ENCODE data around the gene PSG2.
"Not testable (repeated sequence)": the region's sequence is repeated elsewhere in the genome, so short reads cannot be mapped to it uniquely, and the experiment has no call there.

PSG2 gene

DNA sequence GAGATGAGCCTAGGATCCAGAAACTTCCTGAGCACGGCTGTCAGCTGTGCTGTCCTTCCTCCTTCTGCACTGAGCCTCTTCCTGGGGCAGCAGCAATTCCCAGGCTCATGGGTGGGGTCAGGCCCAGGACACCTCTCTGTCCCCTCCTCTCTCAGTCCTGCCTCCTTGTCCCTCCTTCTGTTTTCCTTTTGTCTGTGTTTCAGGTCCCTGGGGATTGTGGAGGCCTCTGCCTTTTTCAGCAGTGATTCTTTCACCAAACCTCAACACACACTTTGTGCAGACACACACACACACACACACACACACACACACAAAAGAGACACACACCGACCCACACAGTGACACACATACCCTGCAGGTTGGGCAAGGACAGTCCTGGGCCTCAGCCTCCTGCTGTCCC, at the start of gene PSG2:
PSG2 (minus strand) TSS at position 101 of the 400 bp plus-strand sequence. CDS start 132 bp downstream, outside the sequence.
- DNase-seq, result not testable (repeated sequence)

DNA sequence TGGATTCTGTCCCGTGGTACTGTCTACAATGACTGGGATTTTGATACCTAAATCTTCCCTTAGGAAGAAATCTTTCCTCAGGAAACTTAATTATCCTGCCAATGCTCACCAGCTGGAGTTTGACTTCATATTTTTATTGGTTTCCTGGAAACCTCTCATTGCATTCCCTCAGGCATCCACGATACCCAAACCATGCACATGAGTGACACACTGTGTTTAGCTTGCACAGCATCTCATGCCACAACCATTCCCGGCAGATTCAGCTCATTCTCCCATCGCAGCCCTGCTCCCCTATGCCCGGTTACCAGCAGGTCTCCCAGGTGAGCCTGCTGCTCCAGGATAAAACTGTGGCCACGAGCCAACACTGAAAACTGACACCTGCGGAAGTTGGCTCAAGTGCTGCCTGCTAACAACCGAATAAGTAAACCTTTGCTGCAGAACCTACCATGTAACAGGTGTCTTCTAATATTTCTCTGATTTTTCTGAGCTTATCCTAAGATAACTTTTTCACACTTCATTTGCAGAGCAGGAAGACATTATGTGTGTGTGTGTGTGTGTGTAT, 48.9 kb upstream of the PSG2 start:
- DNase-seq, result not testable (repeated sequence)

DNA sequence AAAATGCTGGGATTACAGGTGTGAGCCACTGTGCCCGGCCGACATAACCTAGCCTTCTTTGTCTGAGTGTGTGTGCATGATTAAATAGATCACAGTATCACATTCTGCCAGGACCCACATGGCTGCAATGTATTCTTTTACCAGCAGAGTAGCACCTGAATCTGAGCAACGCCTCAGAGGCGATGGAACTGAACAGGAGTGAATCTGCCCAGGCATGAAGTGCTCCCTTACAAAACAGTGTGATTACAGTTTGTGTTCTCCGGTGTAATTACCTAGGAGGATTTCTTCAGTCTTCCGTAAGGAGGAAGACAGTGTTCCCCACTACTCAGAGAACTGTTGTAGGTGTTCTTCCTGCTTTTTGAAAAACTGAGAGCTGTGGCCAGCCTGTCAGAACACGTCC, 46.7 kb upstream of the PSG2 start:
- not testable (repeated sequence) for DNase-seq

DNA sequence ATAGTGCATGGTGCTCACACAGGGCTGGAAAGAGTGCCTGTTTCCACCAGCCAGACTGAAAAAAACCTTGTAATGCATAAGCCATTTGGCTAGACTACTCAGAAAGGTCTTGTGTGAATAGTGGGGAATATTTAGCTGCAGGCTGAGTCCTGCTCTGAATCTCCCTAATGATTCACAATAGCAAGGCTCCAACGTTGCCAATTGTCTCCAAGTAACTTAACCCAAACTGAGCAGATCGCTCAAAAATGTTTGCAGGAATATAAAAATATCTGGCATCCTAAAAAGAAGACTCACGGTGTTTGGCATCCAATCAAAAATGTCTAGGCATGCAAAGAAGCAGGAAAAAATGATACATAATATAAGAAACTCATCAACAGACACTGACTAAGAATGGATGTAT, 44.8 kb upstream of the PSG2 start:
- DNase-seq, result not testable (repeated sequence)

DNA sequence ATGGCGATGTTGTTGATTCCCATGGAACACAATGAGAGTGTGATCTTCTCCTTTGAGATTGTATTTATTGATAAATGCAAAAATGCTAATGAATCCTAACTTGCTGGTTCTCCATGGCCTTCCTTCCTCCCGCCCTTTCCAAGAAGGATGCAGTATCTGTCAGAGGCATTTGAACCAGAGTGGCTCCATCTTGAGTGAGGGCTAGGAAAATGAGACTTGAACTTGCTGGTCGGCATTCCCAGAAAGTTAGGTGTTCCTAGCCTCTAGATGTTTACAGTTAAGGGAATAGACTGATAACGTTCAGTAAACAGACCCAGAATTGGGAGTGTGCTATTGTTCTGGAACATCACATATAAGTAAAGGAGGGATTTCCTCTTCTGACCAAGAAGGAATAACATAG, 44.2 kb upstream of the PSG2 start:
- no peak for DNase-seq

DNA sequence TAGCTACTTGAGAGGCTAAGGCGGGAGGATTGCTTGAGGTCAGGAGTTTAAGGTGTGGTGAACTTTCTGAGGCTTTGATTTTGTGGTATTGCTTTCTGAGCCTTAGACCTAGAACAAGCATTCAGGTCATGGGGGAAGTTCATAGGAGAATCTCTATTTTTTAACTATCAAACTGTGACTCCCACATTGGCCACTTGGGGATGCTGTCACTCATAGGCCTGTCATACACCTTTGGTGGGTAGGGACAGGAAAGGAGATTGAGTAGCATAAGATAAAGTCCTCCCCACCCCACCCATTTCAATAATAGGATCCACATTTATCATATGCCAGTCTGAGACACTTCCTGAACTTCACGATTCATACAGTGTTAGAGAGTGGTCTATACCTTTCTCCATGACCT, 41.9 kb upstream of the PSG2 start:
- DNase-seq, result no peak

DNA sequence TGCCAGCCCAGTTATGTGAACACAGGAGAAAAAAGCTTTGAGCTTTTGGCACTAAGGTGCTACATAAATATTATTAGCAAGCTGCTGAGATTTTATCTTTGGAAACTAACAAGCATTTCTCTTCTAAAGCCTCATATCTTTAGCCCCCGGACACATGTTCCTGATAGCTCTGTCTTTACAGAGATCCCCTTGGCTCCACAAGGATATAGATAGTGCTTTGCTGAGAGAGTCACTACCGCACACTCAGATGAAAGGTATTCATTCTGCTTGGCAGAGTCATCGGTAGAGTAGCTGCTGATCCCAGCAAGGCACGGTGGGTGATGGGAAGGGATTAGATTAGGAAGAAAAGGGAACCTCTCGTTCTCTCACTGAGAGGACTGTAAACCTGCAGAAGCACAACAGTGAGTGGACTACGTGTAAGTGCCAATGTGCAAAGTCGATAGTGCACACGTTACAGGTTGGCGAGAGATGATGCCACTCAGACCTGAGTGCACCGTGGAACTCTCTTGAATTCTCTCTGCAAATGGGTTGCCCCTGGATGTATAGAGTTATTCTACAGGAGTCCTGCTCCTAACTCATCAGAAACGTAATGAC, 38.0 kb upstream of the PSG2 start:
- not testable (repeated sequence) for DNase-seq

DNA sequence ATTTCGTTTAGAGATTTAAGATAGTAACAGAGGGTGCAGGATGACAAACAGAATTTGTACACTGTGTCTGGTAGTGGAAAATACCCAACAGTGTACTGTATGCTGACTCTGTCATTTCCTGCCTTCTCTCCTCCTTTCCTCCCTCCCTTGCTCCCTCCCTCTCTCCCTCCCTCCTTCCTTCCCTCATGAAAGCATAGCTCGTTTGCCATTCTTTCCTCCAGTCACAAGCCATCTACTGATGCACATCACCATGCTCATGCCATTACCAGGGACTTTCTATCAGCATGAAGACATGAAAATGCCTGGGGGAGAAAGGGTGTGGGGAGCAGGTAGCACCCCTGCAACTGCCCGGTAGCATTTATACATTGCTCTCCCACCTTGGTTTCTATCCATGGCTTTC, 37.0 kb upstream of the PSG2 start:
- not testable (repeated sequence) for DNase-seq

DNA sequence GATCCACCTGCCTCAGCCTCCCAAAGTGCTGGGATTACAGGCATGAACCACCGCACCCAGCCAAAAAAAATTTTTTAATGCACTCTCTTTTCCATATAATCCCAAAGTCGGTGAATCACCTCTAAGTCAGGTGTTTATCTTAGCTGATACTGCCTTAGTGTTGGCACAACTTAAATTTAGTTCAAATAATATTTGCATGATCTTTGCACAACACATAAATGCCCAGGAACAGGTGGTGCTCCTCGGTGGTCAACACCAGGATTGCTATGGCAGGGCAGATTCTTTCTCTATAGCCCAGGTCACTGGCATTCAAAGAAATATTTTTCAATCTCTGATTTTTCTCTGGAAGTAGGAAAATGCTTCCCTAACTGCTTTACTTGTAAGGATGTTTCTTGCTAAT, 33.9 kb upstream of the PSG2 start:
- DNase-seq, result not testable (repeated sequence)

DNA sequence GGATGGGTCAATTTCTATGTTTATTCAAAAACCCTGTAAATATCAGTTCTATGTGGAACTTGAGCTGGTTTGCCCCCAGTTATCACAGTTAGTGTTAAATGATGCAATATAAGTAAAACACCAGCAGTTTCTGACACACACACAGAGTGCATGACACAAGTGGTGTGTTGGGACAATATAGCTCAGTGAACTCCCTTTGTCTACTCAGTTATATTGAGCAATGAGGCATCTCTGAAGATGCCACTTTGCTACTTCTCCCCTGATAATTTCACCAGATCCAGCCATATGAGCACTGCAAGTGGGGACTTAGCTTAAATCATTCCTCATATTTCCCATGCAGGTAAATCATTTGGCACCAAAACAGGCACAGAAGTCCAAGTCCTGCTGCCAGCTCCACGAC, 33.0 kb upstream of the PSG2 start:
- not testable (repeated sequence) for DNase-seq

DNA sequence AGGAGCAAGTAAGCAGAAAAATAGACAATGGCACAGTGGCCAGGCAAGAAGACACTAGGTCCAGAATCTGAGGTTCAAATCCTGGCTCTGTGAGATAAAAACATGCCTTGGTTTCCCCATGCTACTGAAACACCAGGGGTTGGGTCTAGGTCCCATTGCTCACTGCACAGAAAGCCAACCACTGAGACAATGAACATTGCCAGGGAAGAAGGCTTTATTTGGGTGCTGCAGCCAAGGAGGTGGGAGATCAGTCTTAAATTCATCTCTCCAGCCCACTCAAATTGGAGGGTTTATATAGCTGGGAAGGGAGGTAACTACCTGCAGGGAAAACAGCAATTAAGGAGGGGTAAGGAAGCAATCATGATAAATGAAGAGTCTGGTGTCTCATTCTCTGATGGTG, 32.6 kb upstream of the PSG2 start:
- DNase-seq, result not testable (repeated sequence)

DNA sequence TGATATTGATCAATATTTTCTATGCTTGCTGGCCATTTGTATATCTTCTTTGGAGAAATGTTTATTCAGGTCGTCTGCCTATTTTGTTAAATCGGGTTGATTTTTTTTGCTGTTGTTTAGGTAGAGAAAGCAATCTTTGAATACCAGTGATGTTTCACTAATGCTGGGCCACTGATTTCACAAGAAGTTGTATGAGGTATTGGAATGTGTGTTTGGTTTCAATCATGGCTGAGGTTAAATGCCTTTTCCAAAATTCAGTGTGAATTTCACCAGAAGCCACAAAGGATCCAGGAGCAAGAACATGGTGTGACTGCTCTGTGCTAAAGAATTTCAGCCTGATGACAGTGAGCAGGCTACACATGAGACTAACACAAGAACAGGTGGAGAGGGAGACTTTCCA, 32.1 kb upstream of the PSG2 start:
- DNase-seq, result not testable (repeated sequence)

DNA sequence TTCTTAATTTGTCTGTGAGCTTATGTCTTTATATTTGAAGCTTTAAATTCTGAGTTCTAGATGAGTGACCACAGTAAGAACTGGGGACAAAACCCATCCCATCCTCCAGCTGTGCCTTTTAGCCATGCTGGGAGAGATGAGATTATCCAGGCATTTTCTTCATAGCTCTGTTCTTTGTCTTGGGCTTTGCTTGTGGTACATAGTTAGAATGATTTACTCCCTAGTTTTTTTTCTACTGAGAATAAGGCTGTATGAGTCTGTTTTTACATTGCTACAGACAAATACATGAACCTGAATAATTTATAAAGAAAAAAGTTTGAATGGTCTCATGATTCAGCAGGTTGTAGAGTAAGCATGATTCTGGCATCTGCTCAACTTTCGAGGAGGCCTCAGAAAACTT, 24.9 kb upstream of the PSG2 start:
- DNase-seq, result not testable (repeated sequence)

DNA sequence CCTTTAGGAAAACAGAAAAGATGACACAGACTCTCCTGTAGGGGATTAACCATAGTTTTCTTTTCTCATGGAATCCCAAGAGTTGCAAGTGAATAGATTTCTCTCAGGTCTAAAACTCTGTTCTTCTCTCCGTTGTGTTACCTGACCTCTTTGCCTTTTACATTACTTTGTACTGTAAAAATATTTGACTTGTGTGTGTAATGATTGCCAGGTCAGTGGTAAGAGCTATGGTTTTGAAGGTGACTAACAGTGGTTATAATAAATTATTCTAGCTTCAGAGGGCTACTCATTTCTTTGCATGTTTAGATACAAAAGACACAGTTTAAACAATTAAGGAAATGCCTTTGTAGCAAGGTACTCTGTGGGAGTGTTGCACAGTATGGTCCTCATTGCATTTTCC, 23.0 kb upstream of the PSG2 start:
- no peak for DNase-seq

DNA sequence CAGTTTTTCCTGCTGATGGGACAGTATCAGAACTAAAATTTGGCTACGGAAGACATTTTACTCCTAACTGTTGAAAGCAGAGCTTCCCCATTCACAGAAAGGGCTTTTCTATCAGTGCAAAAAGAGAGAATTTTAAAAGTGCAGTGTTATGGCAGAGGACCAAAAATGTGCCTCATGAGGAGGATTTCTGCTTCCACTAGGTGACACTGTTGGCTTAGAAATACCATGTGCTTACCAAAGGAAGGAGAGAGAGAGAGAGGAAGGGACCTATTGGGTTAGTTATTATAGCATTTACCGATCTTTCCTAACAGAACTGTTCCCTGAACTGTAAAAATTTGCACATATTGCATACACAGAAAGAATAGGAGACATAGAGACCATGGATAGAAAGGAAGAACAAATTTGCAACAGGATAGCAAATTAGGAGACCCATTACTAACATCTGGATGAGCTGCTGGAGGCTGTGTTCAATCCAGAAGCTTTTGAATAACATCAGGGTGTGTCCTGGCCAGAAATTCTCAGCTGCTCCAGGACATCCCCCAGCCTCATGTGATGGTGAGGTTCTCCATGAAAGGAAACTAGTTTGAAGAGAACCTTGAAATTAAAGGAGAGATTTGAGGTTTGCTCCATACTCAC, 21.8 kb upstream of the PSG2 start:
- DNase-seq, result not testable (repeated sequence)

DNA sequence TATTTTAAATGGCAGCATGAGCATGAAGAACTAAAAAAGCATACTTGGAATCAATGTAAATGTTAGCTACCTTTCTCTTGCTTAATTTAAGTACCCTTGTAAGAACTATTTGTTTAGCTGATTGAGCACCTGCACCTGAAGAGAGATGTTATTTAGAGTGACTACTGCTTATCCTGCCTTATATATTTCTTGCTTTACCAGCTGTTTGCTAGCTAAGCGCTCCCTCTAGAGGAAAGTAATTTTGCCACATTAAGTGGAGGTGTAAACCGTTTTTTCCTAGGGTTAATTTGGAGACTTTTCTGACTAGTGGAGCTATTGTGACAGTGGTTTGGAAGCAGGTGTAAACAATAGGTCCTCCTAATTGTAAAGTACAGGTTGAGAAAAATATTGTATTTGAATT, 19.4 kb upstream of the PSG2 start:
- DNase-seq, result no peak

DNA sequence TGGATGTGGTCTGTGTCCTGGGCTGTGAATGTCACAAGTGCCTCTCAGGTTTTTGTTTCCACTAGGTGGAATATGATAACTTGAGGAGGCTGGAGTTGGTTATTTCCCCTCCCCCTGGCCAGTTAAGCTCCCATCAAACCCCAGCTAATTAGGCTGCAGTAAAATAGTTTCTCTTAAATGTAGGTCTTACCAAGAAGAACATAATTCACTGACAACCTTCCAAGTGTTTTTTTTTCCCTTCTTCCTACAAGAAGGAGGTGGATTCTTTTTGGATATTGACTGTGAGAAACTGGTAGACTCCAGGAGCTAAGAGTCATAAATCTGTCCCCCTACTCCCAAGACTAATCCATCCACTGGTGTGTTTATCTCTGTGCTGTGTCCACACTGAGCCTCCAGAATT, 15.9 kb upstream of the PSG2 start:
- not testable (repeated sequence) for DNase-seq

DNA sequence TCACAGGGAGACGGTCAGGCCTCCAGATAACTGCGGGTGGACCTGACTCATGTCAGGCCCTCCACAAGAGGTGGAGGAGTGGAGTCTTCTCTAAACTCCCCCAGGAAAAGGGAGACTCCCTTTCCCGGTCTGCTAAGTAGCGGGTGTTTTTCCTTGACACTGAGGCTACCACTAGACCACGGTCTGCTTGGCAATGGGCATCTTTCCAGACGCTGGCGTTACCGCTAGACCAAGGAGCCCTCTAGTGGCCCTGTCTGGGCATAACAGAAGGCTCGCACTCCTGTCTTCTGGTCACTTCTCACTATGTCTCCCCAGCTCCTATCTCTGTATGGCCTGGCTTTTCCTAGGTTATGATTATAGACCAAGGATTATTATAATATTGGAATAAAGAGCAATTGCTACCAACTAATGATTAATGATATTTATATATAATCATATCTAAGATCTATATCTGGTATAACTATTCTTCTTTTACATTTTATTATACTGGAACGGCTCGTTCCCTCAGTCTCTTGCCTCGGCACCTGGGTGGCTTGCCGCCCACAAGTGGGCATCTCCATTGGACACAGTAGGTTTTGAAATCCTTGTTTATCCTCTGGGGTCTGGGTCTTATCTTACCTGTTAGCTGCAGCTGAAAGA, 5.3 kb upstream of the PSG2 start:
- not testable (repeated sequence) for DNase-seq

DNA sequence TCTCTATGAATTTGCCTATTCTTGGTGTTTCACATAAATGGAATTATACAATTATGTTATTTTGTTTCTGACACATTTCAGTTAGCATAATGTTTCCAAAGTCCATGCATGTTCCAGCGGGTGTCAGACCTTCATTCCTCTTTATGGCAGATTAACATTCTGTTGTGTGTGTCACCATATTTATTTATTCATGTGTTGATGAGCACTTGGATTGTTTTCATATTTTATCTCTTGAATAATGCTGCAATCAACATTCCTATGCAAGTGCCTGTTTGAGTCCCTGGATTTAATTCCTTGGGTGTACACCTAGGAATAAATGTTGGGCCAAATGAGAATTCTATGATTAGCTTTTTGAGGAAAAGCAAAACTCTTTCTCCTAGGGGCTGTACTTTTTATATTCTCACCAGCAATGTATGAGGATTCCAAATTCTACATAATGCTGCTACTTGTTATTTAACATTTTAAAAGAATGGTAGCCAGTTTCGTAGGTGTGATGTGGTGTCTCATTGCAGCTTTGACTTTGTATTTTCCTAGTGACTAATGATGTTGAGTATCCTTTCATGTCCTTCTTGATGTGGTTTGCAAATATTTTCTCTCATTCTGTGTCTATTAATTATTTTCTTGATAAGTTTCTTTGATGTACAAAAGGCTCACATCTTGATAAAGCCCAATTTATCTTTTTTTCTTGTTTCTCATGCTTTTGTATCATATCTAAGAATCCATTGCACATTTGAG, 3.5 kb upstream of the PSG2 start:
- not testable (repeated sequence) for DNase-seq

DNA sequence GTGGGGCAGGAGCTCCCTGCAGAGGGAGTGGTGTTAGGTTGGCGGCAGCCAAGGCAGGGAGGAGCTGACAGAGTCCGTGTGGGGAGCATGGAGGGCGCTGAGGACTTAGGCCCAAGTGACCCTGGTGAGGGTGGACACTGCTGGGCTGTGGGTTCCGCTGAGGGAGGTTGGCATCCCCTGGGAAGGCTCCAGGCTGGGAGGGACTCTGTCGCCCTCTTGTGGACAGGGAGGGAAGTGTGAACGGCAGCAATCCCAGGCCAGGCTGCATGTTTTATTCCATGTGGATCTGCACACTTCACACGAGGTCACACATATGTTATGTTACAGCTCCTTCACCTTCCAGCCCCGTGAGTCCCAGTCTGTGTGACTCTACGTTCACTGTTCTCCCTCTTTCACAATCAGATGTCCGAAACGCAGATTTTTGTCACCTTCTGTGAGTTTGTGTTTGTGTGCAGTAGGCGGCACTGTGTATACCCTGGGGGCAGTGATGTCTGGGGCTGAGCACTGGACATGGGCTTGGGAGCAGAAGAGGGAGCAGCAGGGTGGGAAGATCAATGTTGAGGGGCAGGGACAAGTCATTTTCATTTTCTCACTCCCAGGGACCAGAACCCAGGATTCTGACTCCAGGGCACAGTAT, 1.8 kb upstream of the PSG2 start:
- not testable (repeated sequence) for DNase-seq

DNA sequence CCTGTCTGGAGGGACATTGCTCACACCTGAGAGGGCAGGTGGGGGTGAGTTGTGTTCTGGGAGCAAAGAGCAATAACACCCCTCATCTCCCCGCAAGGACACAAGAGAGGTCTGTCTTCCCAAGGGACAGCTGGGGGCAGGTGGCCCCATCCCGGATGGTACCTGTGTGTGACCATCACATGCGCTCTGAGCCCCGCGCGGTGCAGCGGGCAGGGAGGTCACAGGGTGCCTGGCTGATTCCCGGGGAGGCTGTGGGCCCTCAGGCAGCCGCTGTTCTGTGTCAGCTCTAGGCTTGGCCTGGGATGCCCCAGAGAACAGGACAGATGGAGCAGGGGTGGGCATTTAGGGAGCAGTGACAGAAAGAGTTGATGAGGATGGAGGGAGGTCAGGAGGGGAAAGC, 1.2 kb upstream of the PSG2 start:
- not testable (repeated sequence) for DNase-seq

DNA sequence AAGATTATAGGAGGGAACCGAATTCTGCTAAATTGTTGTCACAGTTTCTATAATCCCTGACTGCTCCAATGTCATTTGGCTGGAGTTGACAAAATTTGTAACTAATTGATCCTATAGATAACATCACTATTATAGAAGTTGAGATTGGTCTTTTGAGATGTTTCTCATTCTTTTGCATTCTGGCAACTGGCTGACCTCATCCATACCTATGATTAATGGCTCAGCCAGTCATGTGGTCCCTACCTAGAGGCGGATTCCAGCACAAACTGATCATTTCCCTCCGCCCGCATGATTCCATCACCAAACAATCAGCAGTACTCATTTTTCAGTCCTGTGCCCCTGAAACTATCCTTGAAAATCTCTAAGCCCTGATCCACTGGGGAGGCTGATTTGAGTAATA, 4.2 kb downstream of the PSG2 start:
- no peak for DNase-seq

DNA sequence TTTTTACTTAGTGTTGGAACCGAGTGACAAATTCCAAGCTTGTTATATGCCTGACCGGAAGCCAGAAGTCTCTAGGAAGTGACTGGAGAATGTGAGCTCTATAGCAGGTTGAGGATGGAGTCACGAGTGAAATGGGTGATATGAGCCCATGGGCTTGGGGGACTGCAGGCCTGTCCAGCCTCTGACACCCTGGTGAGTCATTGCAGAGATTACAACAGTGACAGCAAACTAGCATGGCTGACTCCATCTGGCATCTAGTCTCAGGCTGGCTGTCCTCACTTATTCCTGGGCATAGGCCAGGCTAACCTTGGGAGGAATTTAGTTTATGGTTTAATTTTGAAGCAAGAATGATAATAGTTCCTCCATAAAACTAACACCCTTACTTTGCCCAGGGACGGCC, 4.6 kb downstream of the PSG2 start:
- not testable (repeated sequence) for DNase-seq
